ENCODE data around the gene ELFN2.

Gene ELFN2

GRCh38 chr22:37451218-37451617 is 23.9 kb upstream of the ELFN2 start:
- H4K8ac ChIP-seq (ENCODE audit: low read depth, low read length) = no peak overlapping the region
- no peak overlapping the region for H4K5ac ChIP-seq (ENCODE audit: low read length)
- H3K79me1 ChIP-seq (ENCODE audit: low read length) = no peaks in the 10 kb centered on the region
- no CpG with 5 or more reads among the region's 1 CpG for WGBS (ENCODE audit: extremely low coverage, insufficient coverage, low lambda C conversion rate)
- no peak overlapping the region for H2BK15ac ChIP-seq (replicated peaks; ENCODE audit: low read depth)
- no peak overlapping the region for H3K4ac ChIP-seq (ENCODE audit: low read depth, low read length)
- no peak overlapping the region for H2AK5ac ChIP-seq (ENCODE audit: low read length)
- no peak overlapping the region for H2BK120ac ChIP-seq (ENCODE audit: low read depth, low read length)
- no peaks in the 10 kb centered on the region for H3K36me3 ChIP-seq (ENCODE audit: control insufficient read depth, insufficient read depth, low read length)
- H3K56ac ChIP-seq (ENCODE audit: low read length) = no peak overlapping the region
- no peak overlapping the region for H3K23ac ChIP-seq (ENCODE audit: low read length)
- H3K4me3 ChIP-seq (ENCODE audit: low read length) = no peak overlapping the region
- H3K79me2 ChIP-seq (ENCODE audit: control insufficient read depth, insufficient read depth, low read length) = no peaks in the 10 kb centered on the region
- no peaks in the 10 kb centered on the region for H3K4me1 ChIP-seq (ENCODE audit: control insufficient read depth, low read depth, low read length)
- no peak for DNase-seq
- no peak overlapping the region for H3K18ac ChIP-seq (ENCODE audit: low read length)
- H2BK5ac ChIP-seq (ENCODE audit: low read length) = no peak overlapping the region
- no peaks in the 10 kb centered on the region for H3K27me3 ChIP-seq (ENCODE audit: insufficient read depth, low read length, poor library complexity)
- no peak overlapping the region for H3K9ac ChIP-seq (ENCODE audit: low read length)
- H3K4me2 ChIP-seq (ENCODE audit: low read length) = no peak overlapping the region
- no peak overlapping the region for H3K27ac ChIP-seq (ENCODE audit: low read depth, low read length)

- Histone ChIP-seq H3K27me3 (ENCODE audit: insufficient read depth, low read length, poor library complexity) (no peaks in the 10 kb centered on the region), H2BK15ac (replicated peaks; ENCODE audit: low read depth) (no peak overlapping the region), H4K8ac (ENCODE audit: low read depth, low read length) (no peak overlapping the region), H3K4me2 (ENCODE audit: low read length) (no peak overlapping the region), H3K9ac (ENCODE audit: low read length) (no peak overlapping the region), H3K79me1 (ENCODE audit: low read length) (no peaks in the 10 kb centered on the region), H3K18ac (ENCODE audit: low read length) (no peak overlapping the region), H3K4me3 (ENCODE audit: low read length) (no peak overlapping the region), H3K4ac (ENCODE audit: low read depth, low read length) (no peak overlapping the region), H2BK120ac (ENCODE audit: low read depth, low read length) (no peak overlapping the region), H3K79me2 (ENCODE audit: control insufficient read depth, insufficient read depth, low read length) (no peaks in the 10 kb centered on the region), H3K36me3 (ENCODE audit: control insufficient read depth, insufficient read depth, low read length) (no peaks in the 10 kb centered on the region), H2AK5ac (ENCODE audit: low read length) (no peak overlapping the region), H4K5ac (ENCODE audit: low read length) (no peak overlapping the region), H2BK5ac (ENCODE audit: low read length) (no peak overlapping the region), H3K4me1 (ENCODE audit: control insufficient read depth, low read depth, low read length) (no peaks in the 10 kb centered on the region), H3K23ac (ENCODE audit: low read length) (no peak overlapping the region), H3K27ac (ENCODE audit: low read depth, low read length) (no peak overlapping the region), H3K56ac (ENCODE audit: low read length) (no peak overlapping the region)
- WGBS (ENCODE audit: extremely low coverage, insufficient coverage, low lambda C conversion rate) = no CpG with 5 or more reads among the region's 15 CpGs
- DNase-seq = no peak
Observed at GRCh38 chr22:37449331-37450001, 22.2 kb upstream of the ELFN2 start.

GRCh38 chr22:37448516-37449127 is 21.3 kb upstream of the ELFN2 start:
- Histone ChIP-seq H2AK5ac (ENCODE audit: low read length) (no peak overlapping the region), H3K9ac (ENCODE audit: low read length) (no peak overlapping the region), H3K4me3 (ENCODE audit: low read length) (no peak overlapping the region), H2BK120ac (ENCODE audit: low read depth, low read length) (no peak overlapping the region), H3K18ac (ENCODE audit: low read length) (no peak overlapping the region), H3K4ac (ENCODE audit: low read depth, low read length) (no peak overlapping the region), H3K56ac (ENCODE audit: low read length) (no peak overlapping the region), H3K36me3 (ENCODE audit: control insufficient read depth, insufficient read depth, low read length) (no peaks in the 10 kb centered on the region), H3K79me2 (ENCODE audit: control insufficient read depth, insufficient read depth, low read length) (no peaks in the 10 kb centered on the region), H4K8ac (ENCODE audit: low read depth, low read length) (no peak overlapping the region), H2BK5ac (ENCODE audit: low read length) (no peak overlapping the region), H3K4me2 (ENCODE audit: low read length) (no peak overlapping the region), H4K5ac (ENCODE audit: low read length) (no peak overlapping the region), H3K27ac (ENCODE audit: low read depth, low read length) (no peak overlapping the region), H3K79me1 (ENCODE audit: low read length) (no peaks in the 10 kb centered on the region), H3K4me1 (ENCODE audit: control insufficient read depth, low read depth, low read length) (no peaks in the 10 kb centered on the region), H3K27me3 (ENCODE audit: insufficient read depth, low read length, poor library complexity) (no peaks in the 10 kb centered on the region), H3K23ac (ENCODE audit: low read length) (no peak overlapping the region), H2BK15ac (replicated peaks; ENCODE audit: low read depth) (no peak overlapping the region)
- WGBS (ENCODE audit: extremely low coverage, insufficient coverage, low lambda C conversion rate) = no CpG with 5 or more reads among the region's 18 CpGs
- DNase-seq = no peak

- H3K79me1 ChIP-seq (ENCODE audit: low read length) = no peaks in the 10 kb centered on the region
- H3K56ac ChIP-seq (ENCODE audit: low read length) = no peak overlapping the region
- H4K5ac ChIP-seq (ENCODE audit: low read length) = no peak overlapping the region
- no peak overlapping the region for H3K4me3 ChIP-seq (ENCODE audit: low read length)
- H2BK5ac ChIP-seq (ENCODE audit: low read length) = no peak overlapping the region
- H3K79me2 ChIP-seq (ENCODE audit: control insufficient read depth, insufficient read depth, low read length) = no peaks in the 10 kb centered on the region
- H4K8ac ChIP-seq (ENCODE audit: low read depth, low read length) = no peak overlapping the region
- no peak overlapping the region for H3K4ac ChIP-seq (ENCODE audit: low read depth, low read length)
- no peak overlapping the region for H2AK5ac ChIP-seq (ENCODE audit: low read length)
- H2BK120ac ChIP-seq (ENCODE audit: low read depth, low read length) = no peak overlapping the region
- DNase-seq = no peak
- WGBS (ENCODE audit: extremely low coverage, insufficient coverage, low lambda C conversion rate) = no CpG with 5 or more reads among the region's 9 CpGs
- no peak overlapping the region for H3K23ac ChIP-seq (ENCODE audit: low read length)
- H3K18ac ChIP-seq (ENCODE audit: low read length) = no peak overlapping the region
- no peaks in the 10 kb centered on the region for H3K36me3 ChIP-seq (ENCODE audit: control insufficient read depth, insufficient read depth, low read length)
- no peaks in the 10 kb centered on the region for H3K4me1 ChIP-seq (ENCODE audit: control insufficient read depth, low read depth, low read length)
- no peaks in the 10 kb centered on the region for H3K27me3 ChIP-seq (ENCODE audit: insufficient read depth, low read length, poor library complexity)
- H3K9ac ChIP-seq (ENCODE audit: low read length) = no peak overlapping the region
- H2BK15ac ChIP-seq (replicated peaks; ENCODE audit: low read depth) = no peak overlapping the region
- no peak overlapping the region for H3K4me2 ChIP-seq (ENCODE audit: low read length)
- H3K27ac ChIP-seq (ENCODE audit: low read depth, low read length) = no peak overlapping the region
Observed at GRCh38 chr22:37445501-37445900, 18.2 kb upstream of the ELFN2 start.

GRCh38 chr22:37443977-37444376 is 16.7 kb upstream of the ELFN2 start:
- H3K23ac ChIP-seq (ENCODE audit: low read length) = no peak overlapping the region
- no peaks in the 10 kb centered on the region for H3K36me3 ChIP-seq (ENCODE audit: control insufficient read depth, insufficient read depth, low read length)
- H2BK15ac ChIP-seq (replicated peaks; ENCODE audit: low read depth) = no peak overlapping the region
- H3K4me2 ChIP-seq (ENCODE audit: low read length) = no peak overlapping the region
- H2BK5ac ChIP-seq (ENCODE audit: low read length) = no peak overlapping the region
- H3K79me1 ChIP-seq (ENCODE audit: low read length) = no peaks in the 10 kb centered on the region
- no peak overlapping the region for H3K9ac ChIP-seq (ENCODE audit: low read length)
- H3K79me2 ChIP-seq (ENCODE audit: control insufficient read depth, insufficient read depth, low read length) = no peaks in the 10 kb centered on the region
- H3K18ac ChIP-seq (ENCODE audit: low read length) = no peak overlapping the region
- no peak overlapping the region for H4K8ac ChIP-seq (ENCODE audit: low read depth, low read length)
- H3K56ac ChIP-seq (ENCODE audit: low read length) = no peak overlapping the region
- DNase-seq = no peak
- H3K27ac ChIP-seq (ENCODE audit: low read depth, low read length) = no peak overlapping the region
- H3K4me3 ChIP-seq (ENCODE audit: low read length) = no peak overlapping the region
- no peak overlapping the region for H2AK5ac ChIP-seq (ENCODE audit: low read length)
- H3K27me3 ChIP-seq (ENCODE audit: insufficient read depth, low read length, poor library complexity) = no peaks in the 10 kb centered on the region
- WGBS (ENCODE audit: extremely low coverage, insufficient coverage, low lambda C conversion rate) = no CpG with 5 or more reads among the region's 7 CpGs
- H2BK120ac ChIP-seq (ENCODE audit: low read depth, low read length) = no peak overlapping the region
- H3K4ac ChIP-seq (ENCODE audit: low read depth, low read length) = no peak overlapping the region
- H4K5ac ChIP-seq (ENCODE audit: low read length) = no peak overlapping the region
- H3K4me1 ChIP-seq (ENCODE audit: control insufficient read depth, low read depth, low read length) = no peaks in the 10 kb centered on the region

GRCh38 chr22:37443086-37443485 is 15.8 kb upstream of the ELFN2 start:
- Histone ChIP-seq H3K79me1 (ENCODE audit: low read length) (no peaks in the 10 kb centered on the region), H3K56ac (ENCODE audit: low read length) (no peak overlapping the region), H3K4ac (ENCODE audit: low read depth, low read length) (no peak overlapping the region), H3K9ac (ENCODE audit: low read length) (no peak overlapping the region), H3K4me1 (ENCODE audit: control insufficient read depth, low read depth, low read length) (no peaks in the 10 kb centered on the region), H3K36me3 (ENCODE audit: control insufficient read depth, insufficient read depth, low read length) (no peaks in the 10 kb centered on the region), H3K27ac (ENCODE audit: low read depth, low read length) (no peak overlapping the region), H4K8ac (ENCODE audit: low read depth, low read length) (no peak overlapping the region), H3K4me3 (ENCODE audit: low read length) (no peak overlapping the region), H2BK5ac (ENCODE audit: low read length) (no peak overlapping the region), H3K79me2 (ENCODE audit: control insufficient read depth, insufficient read depth, low read length) (no peaks in the 10 kb centered on the region), H2BK15ac (replicated peaks; ENCODE audit: low read depth) (no peak overlapping the region), H4K5ac (ENCODE audit: low read length) (no peak overlapping the region), H3K23ac (ENCODE audit: low read length) (no peak overlapping the region), H3K18ac (ENCODE audit: low read length) (no peak overlapping the region), H3K27me3 (ENCODE audit: insufficient read depth, low read length, poor library complexity) (no peaks in the 10 kb centered on the region), H3K4me2 (ENCODE audit: low read length) (no peak overlapping the region), H2BK120ac (ENCODE audit: low read depth, low read length) (no peak overlapping the region), H2AK5ac (ENCODE audit: low read length) (no peak overlapping the region)
- no peak for DNase-seq
- no CpG with 5 or more reads among the region's 7 CpGs for WGBS (ENCODE audit: extremely low coverage, insufficient coverage, low lambda C conversion rate)
